Caco-2 (cell line): ENCODE data around the gene DIP2B. TPM values are rescaled to one million over a fixed set of nuclear protein-coding genes. Genes with fewer than 3 reads are reported as not detected.

Source experiments
- BruUV-seq: library from RNA; stranded (reverse); fragments of 400-500 nt; replicated peaks from 2 replicates; lab custom pipeline; 2021; lab: Mats Ljungman, UMichigan
- CTCF ChIA-PET: fragments of 300-600 bp; sonication (Branson Sonifier 250); formaldehyde crosslinking; loops from one replicate; lab custom pipeline; 2022; ENCODE audit warnings: antibody characterized with exemption; lab: Charles Lee
- POLR2A ChIA-PET: fragments of 300-600 bp; sonication (Branson Sonifier 250); formaldehyde crosslinking; loops from one replicate; lab custom pipeline; 2022; ENCODE audit warnings: antibody characterized with exemption; lab: Charles Lee
- DNase-seq, 2 experiments: peaks; one replicate each; pipeline versions ENCODE4 v3.0.0 to v3.0.0-alpha.2; 2020 to 2022
- H3K27me3 ChIP-seq: replicated peaks from 2 replicates; pipeline ENCODE4 v1.6.0; 2011; ENCODE audit warnings: low read length; ENCODE audit not compliant: control insufficient read depth, insufficient read depth
- H3K36me3 ChIP-seq: 2 replicates; pipeline ENCODE4 v1.5.1; 2011; ENCODE audit warnings: low read length; ENCODE audit not compliant: control insufficient read depth, insufficient read depth
- H3K4me1 ChIP-seq: fragments of 250-450 bp; sonication (Bioruptor Pico); 2 replicates; pipeline ENCODE4 v1.5.1; 2020; ENCODE audit warnings: mild to moderate bottlenecking
- H3K4me3 ChIP-seq: 2 replicates; pipeline ENCODE4 v1.5.1; 2011; ENCODE audit warnings: low read depth, mild to moderate bottlenecking, control low read depth, low read length
- H3K9me3 ChIP-seq: fragments of 250-450 bp; sonication (Bioruptor Pico); 2 replicates; pipeline ENCODE4 v1.5.1; 2020; ENCODE audit warnings: mild to moderate bottlenecking, moderate library complexity
- H3K27ac Mint-ChIP-seq: one replicate; pipeline ENCODE4 v1.8.0; 2022; ENCODE audit warnings: mixed read lengths; ENCODE audit not compliant: unreplicated experiment
- H3K27me3 Mint-ChIP-seq: one replicate; pipeline ENCODE4 v1.8.0; 2022; ENCODE audit warnings: mixed read lengths; ENCODE audit not compliant: insufficient read depth, unreplicated experiment
- H3K36me3 Mint-ChIP-seq: one replicate; pipeline ENCODE4 v1.8.0; 2022; ENCODE audit warnings: mild to moderate bottlenecking, mixed read lengths; ENCODE audit not compliant: insufficient read depth, unreplicated experiment
- H3K4me1 Mint-ChIP-seq: one replicate; pipeline ENCODE4 v1.8.0; 2022; ENCODE audit warnings: low read depth, mixed read lengths; ENCODE audit not compliant: unreplicated experiment
- H3K4me3 Mint-ChIP-seq: one replicate; pipeline ENCODE4 v1.8.0; 2022; ENCODE audit warnings: mild to moderate bottlenecking, moderate library complexity, mixed read lengths; ENCODE audit not compliant: unreplicated experiment
- H3K9me3 Mint-ChIP-seq: one replicate; pipeline ENCODE4 v1.8.0; 2022; ENCODE audit warnings: mixed read lengths; ENCODE audit not compliant: unreplicated experiment
- CTCF ChIP-seq, 2 experiments: fragments of 200-600 bp in 1 of 2; IDR thresholded peaks; 1 replicate in 1 of 2; 2 replicates in 1 of 2; pipeline versions ENCODE4 v1.5.1 to v1.8.0; 2011 to 2022; ENCODE audit warnings: antibody characterized with exemption in 1 of 2, control low read depth in 1 of 2, inconsistent platforms in 1 of 2, low read depth in 1 of 2, low read length in 1 of 2, mild to moderate bottlenecking in 1 of 2, moderate library complexity in 1 of 2; ENCODE audit not compliant: insufficient read depth in 1 of 2, severe bottlenecking in 1 of 2, unreplicated experiment in 1 of 2
- intact Hi-C: fragments of 100-400 bp; cut with micrococcal nuclease; formaldehyde crosslinking; loops from one replicate; pipeline ENCODE4 v1.10.0; 2022; ENCODE audit not compliant: unreplicated experiment
- total RNA-seq: library from RNA; stranded (reverse); gene quantifications from 2 replicates; pipeline ENCODE4 v1.2.3, GENCODE V29; 2022

Gene DIP2B
- total RNA-seq, 1 experiment from 2014 or later, result 32.7 TPM

GRCh38 chr12:50641566-50641965 lies 136.8 kb downstream of the DIP2B start:
- no peaks in the 10 kb centered on the region for H3K27me3 Mint-ChIP-seq
- H3K36me3 ChIP-seq, result peaks cover 7% of the 10 kb centered on the region
- no peak overlapping the region for H3K4me3 ChIP-seq
- H3K9me3 ChIP-seq, result no peaks in the 10 kb centered on the region
- peaks cover 15% of the 10 kb centered on the region for H3K4me1 ChIP-seq
- H3K27me3 ChIP-seq, result no peaks in the 10 kb centered on the region
- no peak for TF ChIP-seq CTCF (IDR thresholded peaks at IDR 0.05; ENCODE audit: insufficient read depth in 1 of 2, low read depth in 1 of 2, low read length in 1 of 2, severe bottlenecking in 1 of 2, unreplicated experiment in 1 of 2)
- POLR2A ChIA-PET, result no interaction called here
- peaks cover 17% of the 10 kb centered on the region for H3K36me3 Mint-ChIP-seq
- no peak for DNase-seq
- H3K27ac Mint-ChIP-seq, result peak overlapping the region; percentile 24
- peaks cover 35% of the 10 kb centered on the region for H3K4me1 Mint-ChIP-seq
- intact Hi-C loops, result no loop called here
- H3K4me3 Mint-ChIP-seq, result no peak overlapping the region
- CTCF ChIA-PET, result interaction anchor here (0.6 kb wide), 1 partner anchor 351 kb away, joined by 4 read pairs; no protein-coding TSS in a partner anchor
- no peaks in the 10 kb centered on the region for H3K9me3 Mint-ChIP-seq
- BruUV-seq, result no TSS peak

- no peak for DNase-seq
- peaks cover 17% of the 10 kb centered on the region for H3K36me3 Mint-ChIP-seq
- Histone ChIP-seq H3K4me3 (no peak overlapping the region), H3K27me3 (no peaks in the 10 kb centered on the region), H3K9me3 (no peaks in the 10 kb centered on the region), H3K36me3 (peaks cover 6% of the 10 kb centered on the region), H3K4me1 (peaks cover 11% of the 10 kb centered on the region)
- CTCF ChIA-PET, result interaction anchor here (0.6 to 2.0 kb wide), 2 partner anchors 137 to 351 kb away, joined by 4 to 6 read pairs; partner anchors contain the start of gene DIP2B
- BruUV-seq, result no TSS peak
- peak overlapping the region; percentile 24 for H3K27ac Mint-ChIP-seq
- no peak overlapping the region for H3K4me3 Mint-ChIP-seq
- H3K27me3 Mint-ChIP-seq, result no peaks in the 10 kb centered on the region
- no peak for TF ChIP-seq CTCF (IDR thresholded peaks at IDR 0.05; ENCODE audit: insufficient read depth in 1 of 2, low read depth in 1 of 2, low read length in 1 of 2, severe bottlenecking in 1 of 2, unreplicated experiment in 1 of 2)
- POLR2A ChIA-PET, result no interaction called here
- H3K9me3 Mint-ChIP-seq, result no peaks in the 10 kb centered on the region
- intact Hi-C loops, result loop anchor here (2.0 kb wide), 1 partner anchor 47 kb away; no protein-coding TSS in a partner anchor
- H3K4me1 Mint-ChIP-seq, result peaks cover 35% of the 10 kb centered on the region
Observed at GRCh38 chr12:50642035-50642451, 137.3 kb downstream of the DIP2B start.

GRCh38 chr12:50642761-50643160 lies 138.0 kb downstream of the DIP2B start:
- Histone ChIP-seq H3K36me3 (peaks cover 5% of the 10 kb centered on the region), H3K4me1 (peaks cover 11% of the 10 kb centered on the region), H3K27me3 (no peaks in the 10 kb centered on the region), H3K4me3 (no peak overlapping the region), H3K9me3 (no peaks in the 10 kb centered on the region)
- CTCF ChIA-PET, result interaction anchor here (1.7 to 2.0 kb wide), 2 partner anchors 133 to 138 kb away, joined by 4 to 6 read pairs; partner anchors contain the start of gene DIP2B
- POLR2A ChIA-PET, result no interaction called here
- no peak for TF ChIP-seq CTCF (IDR thresholded peaks at IDR 0.05; ENCODE audit: insufficient read depth in 1 of 2, low read depth in 1 of 2, low read length in 1 of 2, severe bottlenecking in 1 of 2, unreplicated experiment in 1 of 2)
- no TSS peak for BruUV-seq
- H3K27ac Mint-ChIP-seq, result peak overlapping the region; percentile 24
- intact Hi-C loops, result loop anchor here (2.0 kb wide), 1 partner anchor 46 kb away; no protein-coding TSS in a partner anchor
- no peaks in the 10 kb centered on the region for H3K27me3 Mint-ChIP-seq
- peaks cover 35% of the 10 kb centered on the region for H3K4me1 Mint-ChIP-seq
- no peaks in the 10 kb centered on the region for H3K9me3 Mint-ChIP-seq
- DNase-seq, result no peak
- H3K4me3 Mint-ChIP-seq, result no peak overlapping the region
- peaks cover 23% of the 10 kb centered on the region for H3K36me3 Mint-ChIP-seq
